Measurements from ENCODE around the gene SNX14. TPM values are rescaled to one million over a fixed set of nuclear protein-coding genes. Genes with fewer than 3 reads are reported as not detected.
A peak's percentile ranks its signal among the peaks of the same experiment; 100 is the strongest.

Gene SNX14
- total RNA-seq, 1 experiment from 2014 or later, result 65.4 TPM

DNA sequence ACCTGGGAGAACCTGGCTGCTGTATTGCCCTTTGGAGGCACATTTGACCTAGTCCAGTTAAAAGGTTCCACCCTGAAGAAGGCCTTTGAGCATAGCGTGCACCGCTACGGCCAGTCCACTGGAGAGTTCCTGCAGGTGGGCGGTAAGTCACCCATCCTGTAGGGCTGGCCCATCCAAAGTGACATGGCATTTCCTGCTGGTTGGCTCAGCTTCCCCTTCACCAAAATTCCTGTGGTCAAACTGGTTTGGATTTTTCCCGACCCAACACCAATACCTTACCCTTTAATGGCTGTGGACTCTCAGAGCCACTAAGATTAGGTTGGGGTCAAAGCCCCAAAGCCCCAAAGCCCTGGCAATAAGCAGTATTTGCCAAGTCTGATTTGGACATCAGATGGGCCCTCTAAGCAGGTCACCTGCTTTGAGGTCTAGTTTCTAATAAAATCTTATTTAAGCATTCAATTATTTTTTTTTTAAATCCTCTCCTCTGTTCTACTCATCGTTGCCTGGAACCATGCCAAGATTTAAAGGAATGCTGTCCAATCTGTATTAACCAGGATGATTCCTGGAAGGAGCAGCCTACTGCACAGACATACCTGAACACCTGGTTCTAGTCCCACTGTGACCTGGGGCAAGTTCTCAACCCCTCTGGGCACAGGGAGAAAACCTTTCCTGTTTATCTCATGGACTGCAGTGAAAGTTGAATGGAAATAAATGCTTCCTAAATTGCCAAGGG lies 103.0 kb downstream of the SNX14 start:
- no peak overlapping the region for H3K9ac ChIP-seq (ENCODE audit: low read length)
- ATAC-seq (peak; percentile 43), DNase-seq (peak; percentile 77)
- ChIA-PET POLR2A (ENCODE audit: unreplicated experiment) (no interaction called here), CTCF (no interaction called here)
- no peaks in the 10 kb centered on the region for H4K20me1 ChIP-seq (ENCODE audit: low read length)
- no peaks in the 10 kb centered on the region for H3K9me2 ChIP-seq (replicated peaks; ENCODE audit: low read length)
- H3K4me3 ChIP-seq (ENCODE audit: low read length), result no peak overlapping the region
- no peaks in the 10 kb centered on the region for H3K9me3 ChIP-seq (ENCODE audit: low read length)
- peaks cover 24% of the 10 kb centered on the region for H3K4me1 ChIP-seq (ENCODE audit: insufficient read depth, low read length)
- no peaks in the 10 kb centered on the region for H3F3A ChIP-seq (ENCODE audit: low read length, unreplicated experiment)
- no peak overlapping the region for H2AFZ ChIP-seq (ENCODE audit: low read length)
- TF ChIP-seq EZH2 (IDR thresholded peaks at IDR 0.05; ENCODE audit: low read length, unreplicated experiment) (no peak), EZH2phosphoT487 (IDR thresholded peaks at IDR 0.05; ENCODE audit: borderline replicate concordance, low read length) (no peak)
- TF ChIP-seq, protein P1, sequence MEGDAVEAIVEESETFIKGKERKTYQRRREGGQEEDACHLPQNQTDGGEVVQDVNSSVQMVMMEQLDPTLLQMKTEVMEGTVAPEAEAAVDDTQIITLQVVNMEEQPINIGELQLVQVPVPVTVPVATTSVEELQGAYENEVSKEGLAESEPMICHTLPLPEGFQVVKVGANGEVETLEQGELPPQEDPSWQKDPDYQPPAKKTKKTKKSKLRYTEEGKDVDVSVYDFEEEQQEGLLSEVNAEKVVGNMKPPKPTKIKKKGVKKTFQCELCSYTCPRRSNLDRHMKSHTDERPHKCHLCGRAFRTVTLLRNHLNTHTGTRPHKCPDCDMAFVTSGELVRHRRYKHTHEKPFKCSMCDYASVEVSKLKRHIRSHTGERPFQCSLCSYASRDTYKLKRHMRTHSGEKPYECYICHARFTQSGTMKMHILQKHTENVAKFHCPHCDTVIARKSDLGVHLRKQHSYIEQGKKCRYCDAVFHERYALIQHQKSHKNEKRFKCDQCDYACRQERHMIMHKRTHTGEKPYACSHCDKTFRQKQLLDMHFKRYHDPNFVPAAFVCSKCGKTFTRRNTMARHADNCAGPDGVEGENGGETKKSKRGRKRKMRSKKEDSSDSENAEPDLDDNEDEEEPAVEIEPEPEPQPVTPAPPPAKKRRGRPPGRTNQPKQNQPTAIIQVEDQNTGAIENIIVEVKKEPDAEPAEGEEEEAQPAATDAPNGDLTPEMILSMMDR (conservative IDR thresholded peaks at IDR 0.05; ENCODE audit: low read depth, low read length), result no peak
- H3K79me2 ChIP-seq (ENCODE audit: low read length), result no peaks in the 10 kb centered on the region
- no peaks in the 10 kb centered on the region for H3K27me3 ChIP-seq (ENCODE audit: low read length)
- no peaks in the 10 kb centered on the region for H3K36me3 ChIP-seq (ENCODE audit: low read depth, low read length)
- intact Hi-C loops (cut with micrococcal nuclease), result no loop called here
- peak overlapping the region; percentile 56 for H3K27ac ChIP-seq (ENCODE audit: low read length)
- peak overlapping the region; percentile 29 for H3K4me2 ChIP-seq (ENCODE audit: low read length)
- no TSS peak for BruUV-seq (replicated peaks)

DNA sequence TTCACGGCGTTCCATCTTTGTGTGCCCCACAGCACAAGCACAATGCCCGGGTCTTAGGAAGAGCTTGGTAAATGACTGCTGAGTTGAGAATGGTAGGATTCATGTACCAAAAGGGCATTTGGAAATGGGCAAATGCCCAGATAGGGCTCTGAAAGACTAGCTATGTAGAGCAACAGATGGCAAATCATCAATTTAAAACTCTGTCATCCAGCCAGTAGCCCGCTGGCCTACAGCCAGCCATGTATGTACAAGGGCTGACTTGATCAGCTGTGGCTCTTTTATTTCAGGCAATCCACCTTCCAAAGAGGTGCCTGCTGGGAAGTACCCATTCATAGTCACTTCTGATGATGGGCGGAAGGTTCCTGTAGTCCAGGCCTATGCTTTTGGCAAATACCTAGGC lies 108.7 kb downstream of the SNX14 start:
- Histone ChIP-seq H3K4me1 (ENCODE audit: insufficient read depth, low read length) (peaks cover 8% of the 10 kb centered on the region), H3K9me2 (replicated peaks; ENCODE audit: low read length) (no peaks in the 10 kb centered on the region), H3K4me3 (ENCODE audit: low read length) (no peak overlapping the region), H3K27me3 (ENCODE audit: low read length) (no peaks in the 10 kb centered on the region), H3K9me3 (ENCODE audit: low read length) (no peaks in the 10 kb centered on the region), H3K36me3 (ENCODE audit: low read depth, low read length) (no peaks in the 10 kb centered on the region), H3K4me2 (ENCODE audit: low read length) (no peak overlapping the region), H3F3A (ENCODE audit: low read length, unreplicated experiment) (no peaks in the 10 kb centered on the region), H2AFZ (ENCODE audit: low read length) (no peak overlapping the region), H4K20me1 (ENCODE audit: low read length) (no peaks in the 10 kb centered on the region), H3K9ac (ENCODE audit: low read length) (no peak overlapping the region), H3K79me2 (ENCODE audit: low read length) (no peaks in the 10 kb centered on the region), H3K27ac (ENCODE audit: low read length) (no peak overlapping the region)
- no TSS peak for BruUV-seq (replicated peaks)
- ChIA-PET CTCF (interaction anchor here (0.5 to 0.6 kb wide), 2 partner anchors 54 to 130 kb away, joined by 3 to 5 read pairs; no protein-coding TSS in a partner anchor), POLR2A (ENCODE audit: unreplicated experiment) (no interaction called here)
- no peak for DNase-seq
- intact Hi-C loops (cut with micrococcal nuclease), result no loop called here
- no peak for TF ChIP-seq EZH2 (IDR thresholded peaks at IDR 0.05; ENCODE audit: low read length, unreplicated experiment)
- TF ChIP-seq, protein P1 (conservative IDR thresholded peaks at IDR 0.05; ENCODE audit: low read depth, low read length), result no peak
- TF ChIP-seq EZH2phosphoT487 (IDR thresholded peaks at IDR 0.05; ENCODE audit: borderline replicate concordance, low read length), result no peak
- ATAC-seq, result no peak

DNA sequence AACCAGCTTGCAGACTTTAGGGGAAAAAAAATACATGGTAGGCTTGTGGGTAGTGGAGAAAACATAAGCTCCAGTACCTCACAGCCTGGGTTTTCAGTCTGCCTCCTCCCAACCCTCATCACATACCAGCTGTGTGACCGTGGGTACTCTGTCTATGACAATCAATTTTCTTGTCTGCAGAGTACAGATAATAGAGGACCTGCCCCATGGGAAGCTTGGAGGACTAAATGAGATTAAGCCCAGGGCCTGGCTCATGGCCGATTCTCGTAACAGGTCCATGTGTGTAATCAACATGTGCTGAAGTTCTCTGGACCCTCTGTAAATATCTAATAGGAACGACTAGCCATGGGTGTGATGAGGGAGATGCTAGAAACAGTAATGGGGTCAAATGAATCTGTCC lies 109.8 kb downstream of the SNX14 start:
- Histone ChIP-seq H3K4me2 (ENCODE audit: low read length) (no peak overlapping the region), H3K27ac (ENCODE audit: low read length) (no peak overlapping the region)

More for the DNA sequence above, 109.8 kb downstream of the SNX14 start:
- TF ChIP-seq EZH2 (IDR thresholded peaks at IDR 0.05; ENCODE audit: low read length, unreplicated experiment), result no peak
- TF ChIP-seq, protein P1 (conservative IDR thresholded peaks at IDR 0.05; ENCODE audit: low read depth, low read length), result no peak
- TF ChIP-seq EZH2phosphoT487 (IDR thresholded peaks at IDR 0.05; ENCODE audit: borderline replicate concordance, low read length), result no peak
- ATAC-seq, result no peak
- CTCF ChIA-PET, result no interaction called here
- Histone ChIP-seq H3K79me2 (ENCODE audit: low read length) (no peaks in the 10 kb centered on the region), H3K4me1 (ENCODE audit: insufficient read depth, low read length) (0 out of 2 replicates have a peak, but pooled peaks cover 5% of the 10 kb centered on the region), H3K4me3 (ENCODE audit: low read length) (no peak overlapping the region), H2AFZ (ENCODE audit: low read length) (no peak overlapping the region), H3K9me3 (ENCODE audit: low read length) (no peaks in the 10 kb centered on the region), H4K20me1 (ENCODE audit: low read length) (no peaks in the 10 kb centered on the region), H3K9me2 (replicated peaks; ENCODE audit: low read length) (no peaks in the 10 kb centered on the region), H3F3A (ENCODE audit: low read length, unreplicated experiment) (no peaks in the 10 kb centered on the region), H3K9ac (ENCODE audit: low read length) (no peak overlapping the region), H3K27me3 (ENCODE audit: low read length) (no peaks in the 10 kb centered on the region), H3K36me3 (ENCODE audit: low read depth, low read length) (no peaks in the 10 kb centered on the region)
- no TSS peak for BruUV-seq (replicated peaks)
- POLR2A ChIA-PET (ENCODE audit: unreplicated experiment), result no interaction called here
- intact Hi-C loops (cut with micrococcal nuclease), result loop anchor here (1.0 kb wide), 1 partner anchor 129 kb away; no protein-coding TSS in a partner anchor
- no peak for DNase-seq

Data from PC-3 (cell line).